Endothelial cell (in vitro differentiated cells): ENCODE results near the gene ADGRV1. TPM values are rescaled to one million over a fixed set of nuclear protein-coding genes. Genes with fewer than 3 reads are reported as not detected.
"Not testable (repeated sequence)": the region's sequence is repeated elsewhere in the genome, so short reads cannot be mapped to it uniquely, and the experiment has no call there.

Experiments used
- DNase-seq: peaks from one replicate; pipeline ENCODE4 v3.0.0; 2021; ENCODE audit warnings: low spot score
- H3K27ac Mint-ChIP-seq: one replicate; pipeline ENCODE4 v1.8.0; 2021; ENCODE audit warnings: mixed read lengths, inconsistent platforms; ENCODE audit not compliant: unreplicated experiment
- H3K27me3 Mint-ChIP-seq: one replicate; pipeline ENCODE4 v1.8.0; 2021; ENCODE audit warnings: mild to moderate bottlenecking, moderate library complexity, mixed read lengths, inconsistent platforms; ENCODE audit not compliant: unreplicated experiment
- H3K36me3 Mint-ChIP-seq: one replicate; pipeline ENCODE4 v1.8.0; 2021; ENCODE audit warnings: mild to moderate bottlenecking, low read depth, mixed read lengths, inconsistent platforms; ENCODE audit not compliant: unreplicated experiment
- H3K4me1 Mint-ChIP-seq: one replicate; pipeline ENCODE4 v1.8.0; 2021; ENCODE audit warnings: mild to moderate bottlenecking, mixed read lengths, inconsistent platforms; ENCODE audit not compliant: unreplicated experiment
- H3K4me3 Mint-ChIP-seq: one replicate; pipeline ENCODE4 v1.8.0; 2021; ENCODE audit warnings: mild to moderate bottlenecking, mixed read lengths, inconsistent platforms; ENCODE audit not compliant: unreplicated experiment
- H3K9me3 Mint-ChIP-seq: one replicate; pipeline ENCODE4 v1.8.0; 2021; ENCODE audit warnings: mixed read lengths, inconsistent platforms; ENCODE audit not compliant: unreplicated experiment
- CTCF ChIP-seq: fragments of 200-600 bp; sonication (generic); IDR thresholded peaks from one replicate; pipeline ENCODE4 v1.5.0; 2021; ENCODE audit warnings: antibody characterized with exemption; ENCODE audit not compliant: unreplicated experiment
- total RNA-seq: library from RNA; stranded (reverse); fragmentation: NEBNext Ultra II Directional; extraction: Animal tissue kit (Norgen Biotek cat#: 25700); gene quantifications from one replicate; pipeline ENCODE4 v1.2.1, GENCODE V29; 2021; ENCODE audit not compliant: unreplicated experiment

Gene ADGRV1
- total RNA-seq, 1 donor from 2014 or later: 23.1 TPM

- no peak for DNase-seq
- H3K36me3 Mint-ChIP-seq: no peaks in the 10 kb centered on the region
- no peaks in the 10 kb centered on the region for H3K9me3 Mint-ChIP-seq
- peaks cover 5% of the 10 kb centered on the region for H3K4me1 Mint-ChIP-seq
- H3K4me3 Mint-ChIP-seq: no peak overlapping the region
- H3K27me3 Mint-ChIP-seq: no peaks in the 10 kb centered on the region
- no peak for TF ChIP-seq CTCF
- H3K27ac Mint-ChIP-seq: no peak overlapping the region
These were observed 55.4 kb downstream of the ADGRV1 start for GRCh38 chr5:90613918-90614504.

DNA sequence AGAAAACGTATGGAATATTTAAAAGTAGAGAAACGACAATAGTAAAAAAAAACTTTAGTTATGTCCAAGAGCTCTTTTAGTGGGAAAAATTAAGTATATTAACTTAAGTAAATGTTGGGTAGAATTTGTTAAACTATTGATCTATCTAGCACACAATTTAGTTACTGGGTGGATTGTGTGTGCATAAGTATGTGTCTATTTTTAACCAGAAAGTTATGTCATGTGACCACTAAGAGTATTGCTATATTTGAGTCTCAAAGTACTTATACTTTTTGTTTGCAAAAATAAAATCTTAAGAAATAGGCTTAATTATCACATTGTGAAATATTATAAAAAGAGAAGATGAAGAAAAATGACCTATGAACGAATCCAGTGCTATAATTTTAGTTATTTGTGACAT is 56.8 kb downstream of the ADGRV1 start:
- no peaks in the 10 kb centered on the region for H3K9me3 Mint-ChIP-seq
- peaks cover 5% of the 10 kb centered on the region for H3K4me1 Mint-ChIP-seq
- no peaks in the 10 kb centered on the region for H3K27me3 Mint-ChIP-seq
- H3K4me3 Mint-ChIP-seq: no peak overlapping the region
- DNase-seq: no peak
- H3K36me3 Mint-ChIP-seq: no peaks in the 10 kb centered on the region
- no peak for TF ChIP-seq CTCF
- no peak overlapping the region for H3K27ac Mint-ChIP-seq

- Mint-ChIP-seq H3K9me3 (no peaks in the 10 kb centered on the region), H3K27me3 (no peaks in the 10 kb centered on the region), H3K27ac (no peak overlapping the region), H3K4me1 (peaks cover 5% of the 10 kb centered on the region), H3K36me3 (no peaks in the 10 kb centered on the region), H3K4me3 (no peak overlapping the region)
- TF ChIP-seq CTCF: no peak
- no peak for DNase-seq
These were observed 59.5 kb downstream of the ADGRV1 start for GRCh38 chr5:90618071-90618470.

GRCh38 chr5:90619762-90620161 is 61.2 kb downstream of the ADGRV1 start:
- not testable (repeated sequence) for H3K36me3 Mint-ChIP-seq, H3K9me3 Mint-ChIP-seq, H3K4me1 Mint-ChIP-seq, H3K27ac Mint-ChIP-seq, DNase-seq, H3K4me3 Mint-ChIP-seq, H3K27me3 Mint-ChIP-seq

- no peaks in the 10 kb centered on the region for H3K9me3 Mint-ChIP-seq
- H3K4me3 Mint-ChIP-seq: no peak overlapping the region
- TF ChIP-seq CTCF: no peak
- no peak for DNase-seq
- H3K36me3 Mint-ChIP-seq: no peaks in the 10 kb centered on the region
- no peak overlapping the region for H3K27ac Mint-ChIP-seq
- no peaks in the 10 kb centered on the region for H3K4me1 Mint-ChIP-seq
- no peaks in the 10 kb centered on the region for H3K27me3 Mint-ChIP-seq
These were observed 63.3 kb downstream of the ADGRV1 start for GRCh38 chr5:90621848-90622247.
